GM23338 (cell line): ENCODE data around the gene PIKFYVE. TPM values are rescaled to one million over a fixed set of nuclear protein-coding genes. Genes with fewer than 3 reads are reported as not detected.

Experiments
- ATAC-seq: fragments of 200-7000 bp; cut with Tn5 transposase; 3 replicates; pipeline ENCODE4 v1.9.1; 2020
- DNase-seq: peaks from one replicate; pipeline ENCODE4 v3.0.0-alpha.2; 2015; ENCODE audit warnings: low spot score
- H2AFZ ChIP-seq: fragments of 200-600 bp; sonication (generic); 2 replicates; pipeline ENCODE4 v1.8.0; 2016; ENCODE audit warnings: antibody characterized with exemption, mild to moderate bottlenecking, moderate library complexity
- H3F3A ChIP-seq: fragments of 200-600 bp; sonication (generic); replicated peaks from 2 replicates; pipeline ENCODE4 v1.8.0; 2017; ENCODE audit warnings: antibody characterized with exemption, mixed run types, low read depth
- H3K27ac ChIP-seq: fragments of 200-600 bp; sonication (generic); 2 replicates; pipeline ENCODE4 v1.6.1; 2016; ENCODE audit warnings: low read depth
- H3K27me3 ChIP-seq: fragments of 200-600 bp; sonication (generic); 2 replicates; pipeline ENCODE4 v1.8.0; 2016; ENCODE audit warnings: mild to moderate bottlenecking, mixed run types, moderate library complexity; ENCODE audit not compliant: insufficient read depth
- H3K36me3 ChIP-seq: fragments of 200-600 bp; sonication (generic); 2 replicates; pipeline ENCODE4 v1.8.0; 2016; ENCODE audit warnings: mild to moderate bottlenecking; ENCODE audit not compliant: insufficient read depth
- H3K4me1 ChIP-seq: fragments of 200-600 bp; sonication (generic); 2 replicates; pipeline ENCODE4 v1.8.0; 2016; ENCODE audit warnings: mild to moderate bottlenecking, moderate library complexity; ENCODE audit not compliant: insufficient read depth
- H3K4me2 ChIP-seq: fragments of 200-600 bp; sonication (generic); 2 replicates; pipeline ENCODE4 v1.7.1; 2017; ENCODE audit warnings: mixed run types
- H3K4me3 ChIP-seq: fragments of 200-600 bp; sonication (generic); 2 replicates; pipeline ENCODE4 v1.6.1; 2016; ENCODE audit warnings: mixed run types
- H3K79me2 ChIP-seq: fragments of 200-600 bp; sonication (generic); replicated peaks from 2 replicates; pipeline ENCODE4 v1.8.0; 2017; ENCODE audit warnings: mild to moderate bottlenecking; ENCODE audit not compliant: insufficient read depth
- H3K9me2 ChIP-seq: fragments of 200-600 bp; sonication (generic); 2 replicates; pipeline ENCODE4 v1.8.0; 2017; ENCODE audit not compliant: insufficient read depth
- H4K20me1 ChIP-seq: fragments of 200-600 bp; sonication (generic); replicated peaks from 2 replicates; pipeline ENCODE4 v1.8.0; 2017; ENCODE audit warnings: mild to moderate bottlenecking; ENCODE audit not compliant: insufficient read depth
- H3K27ac Mint-ChIP-seq: 2 replicates; pipeline ENCODE4 v1.8.0; 2020; ENCODE audit warnings: inconsistent platforms, mild to moderate bottlenecking, moderate library complexity, mixed read lengths
- H3K27me3 Mint-ChIP-seq: 3 replicates; pipeline ENCODE4 v1.8.0; 2022; ENCODE audit warnings: low read depth, mild to moderate bottlenecking, moderate library complexity, mixed read lengths, inconsistent platforms; ENCODE audit not compliant: insufficient read depth, poor library complexity
- H3K36me3 Mint-ChIP-seq: 3 replicates; pipeline ENCODE4 v1.8.0; 2021; ENCODE audit warnings: low read depth, mild to moderate bottlenecking, inconsistent platforms, moderate library complexity, mixed read lengths
- H3K4me1 Mint-ChIP-seq: 3 replicates; pipeline ENCODE4 v1.8.0; 2020; ENCODE audit warnings: mild to moderate bottlenecking, inconsistent platforms, mixed read lengths
- H3K4me3 Mint-ChIP-seq: 3 replicates; pipeline ENCODE4 v1.8.0; 2021; ENCODE audit warnings: moderate library complexity, mild to moderate bottlenecking, inconsistent platforms, mixed read lengths
- H3K9me3 Mint-ChIP-seq: 3 replicates; pipeline ENCODE4 v1.8.0; 2020; ENCODE audit warnings: moderate library complexity, mild to moderate bottlenecking, inconsistent platforms, mixed read lengths
- CREB1 ChIP-seq: fragments of 250-450 bp; sonication (Bioruptor Pico); IDR thresholded peaks from 2 replicates; pipeline ENCODE4 v1.5.0; 2020; ENCODE audit warnings: low read depth, mild to moderate bottlenecking, moderate library complexity
- CTCF ChIP-seq, 2 experiments: fragments of 200-600 bp in 1 of 2; sonication (generic) in 1 of 2; conservative IDR thresholded peaks; 2 replicates each; pipeline versions ENCODE4 v1.5.1 to v1.6.1; 2016 to 2017; ENCODE audit warnings: antibody characterized with exemption in 2 of 2, low read depth in 2 of 2, mild to moderate bottlenecking in 2 of 2, moderate library complexity in 1 of 2
- EZH2 ChIP-seq: fragments of 200-600 bp; sonication (generic); IDR thresholded peaks from one replicate; pipeline ENCODE4 v1.8.0; 2017; ENCODE audit warnings: antibody characterized with exemption, mild to moderate bottlenecking, low read depth; ENCODE audit not compliant: unreplicated experiment
- EZH2phosphoT487 ChIP-seq: fragments of 200-600 bp; sonication (generic); IDR thresholded peaks from one replicate; pipeline ENCODE4 v1.8.1; 2018; ENCODE audit warnings: antibody characterized with exemption; ENCODE audit not compliant: unreplicated experiment
- JUNB ChIP-seq: IDR thresholded peaks from one replicate; pipeline ENCODE4 v1.6.1; 2016; ENCODE audit warnings: antibody characterized with exemption; ENCODE audit not compliant: unreplicated experiment
- NANOG ChIP-seq: IDR thresholded peaks from 2 replicates; pipeline ENCODE4 v1.6.1; 2016; ENCODE audit warnings: antibody characterized with exemption, borderline replicate concordance
- POLR2AphosphoS5 ChIP-seq: IDR thresholded peaks from 2 replicates; pipeline ENCODE4 v1.6.1; 2016; ENCODE audit warnings: antibody characterized with exemption, low read depth
- REST ChIP-seq: IDR thresholded peaks from one replicate; pipeline ENCODE4 v1.6.1; 2018; ENCODE audit warnings: antibody characterized with exemption; ENCODE audit not compliant: unreplicated experiment
- STAT1 ChIP-seq: IDR thresholded peaks from one replicate; pipeline ENCODE4 v1.6.1; 2016; ENCODE audit warnings: antibody characterized with exemption; ENCODE audit not compliant: unreplicated experiment
- ZNF114 ChIP-seq: fragments of 250-450 bp; sonication (Bioruptor Pico); IDR thresholded peaks from 2 replicates; pipeline ENCODE4 v1.5.0; 2020; ENCODE audit warnings: mild to moderate bottlenecking, moderate library complexity
- ZNF331 ChIP-seq: fragments of 250-450 bp; sonication (Bioruptor Pico); IDR thresholded peaks from 2 replicates; pipeline ENCODE4 v1.5.0; 2020; ENCODE audit warnings: low read depth, mild to moderate bottlenecking, moderate library complexity
- polyA plus RNA-seq: library from polyadenylated mRNA; unstranded; fragments of >200 nt; fragmentation: Nextera tagmentation; extraction: Ambion mirVana; gene quantifications from 2 replicates; pipeline ENCODE4 v1.2.1, GENCODE V29; 2016
- total RNA-seq: library from RNA; depleted of rRNA; stranded (reverse); fragments of >200 nt; shearing (Covaris generic); gene quantifications from 2 replicates; pipeline ENCODE4 v1.2.3, GENCODE V29; 2014
- TF ChIP-seq, protein P1 (sequence below): IDR thresholded peaks from 2 replicates; pipeline ENCODE4 v1.6.1; 2016; ENCODE audit warnings: antibody characterized with exemption
- TF ChIP-seq, protein P2 (sequence below): fragments of 250-450 bp; sonication (Bioruptor Pico); IDR thresholded peaks from 2 replicates; pipeline ENCODE4 v1.5.0; 2020; ENCODE audit warnings: mild to moderate bottlenecking, moderate library complexity

Gene PIKFYVE
- total and polyA plus RNA-seq, 2 experiments from 2014 or later: 15.1 to 48.0 TPM

DNA sequence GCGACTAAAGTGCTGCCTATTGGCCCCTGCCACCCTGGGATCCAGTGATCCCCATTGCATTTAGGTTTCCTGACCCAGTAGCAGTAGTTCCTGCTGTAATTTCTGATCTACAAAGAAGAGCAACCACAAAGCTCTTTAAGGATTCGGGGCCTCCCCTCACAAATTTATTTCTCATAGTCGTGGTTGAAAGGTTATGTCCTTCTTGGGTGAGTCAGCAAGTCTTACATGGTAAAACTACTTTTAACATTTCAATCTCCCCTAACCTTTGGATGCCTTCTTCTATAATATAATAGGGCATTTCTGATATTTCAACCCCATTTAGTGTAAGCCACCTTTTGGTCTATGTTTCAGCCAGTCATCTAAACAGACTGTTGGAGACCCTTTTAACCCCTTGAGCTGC, 14.9 kb downstream of the PIKFYVE start:
- H3K4me3 Mint-ChIP-seq: no peak overlapping the region
- Histone ChIP-seq H3K79me2 (peaks cover 40% of the 10 kb centered on the region), H3F3A (no peaks in the 10 kb centered on the region), H3K9me2 (no peaks in the 10 kb centered on the region), H3K4me1 (no peaks in the 10 kb centered on the region), H3K4me3 (no peak overlapping the region), H3K27ac (no peak overlapping the region), H3K27me3 (no peaks in the 10 kb centered on the region), H3K4me2 (no peak overlapping the region), H2AFZ (no peak overlapping the region), H4K20me1 (peaks cover 16% of the 10 kb centered on the region), H3K36me3 (peaks cover 63% of the 10 kb centered on the region)
- no peak overlapping the region; the same call in 1 of the 2 replicates for H3K27ac Mint-ChIP-seq
- H3K36me3 Mint-ChIP-seq: peaks cover 73% of the 10 kb centered on the region
- ATAC-seq: no peak
- DNase-seq: no peak
- TF ChIP-seq, protein P1, sequence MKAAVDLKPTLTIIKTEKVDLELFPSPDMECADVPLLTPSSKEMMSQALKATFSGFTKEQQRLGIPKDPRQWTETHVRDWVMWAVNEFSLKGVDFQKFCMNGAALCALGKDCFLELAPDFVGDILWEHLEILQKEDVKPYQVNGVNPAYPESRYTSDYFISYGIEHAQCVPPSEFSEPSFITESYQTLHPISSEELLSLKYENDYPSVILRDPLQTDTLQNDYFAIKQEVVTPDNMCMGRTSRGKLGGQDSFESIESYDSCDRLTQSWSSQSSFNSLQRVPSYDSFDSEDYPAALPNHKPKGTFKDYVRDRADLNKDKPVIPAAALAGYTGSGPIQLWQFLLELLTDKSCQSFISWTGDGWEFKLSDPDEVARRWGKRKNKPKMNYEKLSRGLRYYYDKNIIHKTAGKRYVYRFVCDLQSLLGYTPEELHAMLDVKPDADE: no peak
- TF ChIP-seq STAT1 (no peak), JUNB (no peak), EZH2phosphoT487 (no peak), NANOG (no peak), ZNF114 (CRISPR knock-in tag) (no peak), ZNF331 (CRISPR knock-in tag) (no peak), EZH2 (no peak), POLR2AphosphoS5 (no peak), REST (no peak), CREB1 (CRISPR knock-in tag) (no peak), CTCF (conservative IDR thresholded peaks at IDR 0.05; ENCODE audit: low read depth in 2 of 2) (no peak)
- TF ChIP-seq, protein P2, sequence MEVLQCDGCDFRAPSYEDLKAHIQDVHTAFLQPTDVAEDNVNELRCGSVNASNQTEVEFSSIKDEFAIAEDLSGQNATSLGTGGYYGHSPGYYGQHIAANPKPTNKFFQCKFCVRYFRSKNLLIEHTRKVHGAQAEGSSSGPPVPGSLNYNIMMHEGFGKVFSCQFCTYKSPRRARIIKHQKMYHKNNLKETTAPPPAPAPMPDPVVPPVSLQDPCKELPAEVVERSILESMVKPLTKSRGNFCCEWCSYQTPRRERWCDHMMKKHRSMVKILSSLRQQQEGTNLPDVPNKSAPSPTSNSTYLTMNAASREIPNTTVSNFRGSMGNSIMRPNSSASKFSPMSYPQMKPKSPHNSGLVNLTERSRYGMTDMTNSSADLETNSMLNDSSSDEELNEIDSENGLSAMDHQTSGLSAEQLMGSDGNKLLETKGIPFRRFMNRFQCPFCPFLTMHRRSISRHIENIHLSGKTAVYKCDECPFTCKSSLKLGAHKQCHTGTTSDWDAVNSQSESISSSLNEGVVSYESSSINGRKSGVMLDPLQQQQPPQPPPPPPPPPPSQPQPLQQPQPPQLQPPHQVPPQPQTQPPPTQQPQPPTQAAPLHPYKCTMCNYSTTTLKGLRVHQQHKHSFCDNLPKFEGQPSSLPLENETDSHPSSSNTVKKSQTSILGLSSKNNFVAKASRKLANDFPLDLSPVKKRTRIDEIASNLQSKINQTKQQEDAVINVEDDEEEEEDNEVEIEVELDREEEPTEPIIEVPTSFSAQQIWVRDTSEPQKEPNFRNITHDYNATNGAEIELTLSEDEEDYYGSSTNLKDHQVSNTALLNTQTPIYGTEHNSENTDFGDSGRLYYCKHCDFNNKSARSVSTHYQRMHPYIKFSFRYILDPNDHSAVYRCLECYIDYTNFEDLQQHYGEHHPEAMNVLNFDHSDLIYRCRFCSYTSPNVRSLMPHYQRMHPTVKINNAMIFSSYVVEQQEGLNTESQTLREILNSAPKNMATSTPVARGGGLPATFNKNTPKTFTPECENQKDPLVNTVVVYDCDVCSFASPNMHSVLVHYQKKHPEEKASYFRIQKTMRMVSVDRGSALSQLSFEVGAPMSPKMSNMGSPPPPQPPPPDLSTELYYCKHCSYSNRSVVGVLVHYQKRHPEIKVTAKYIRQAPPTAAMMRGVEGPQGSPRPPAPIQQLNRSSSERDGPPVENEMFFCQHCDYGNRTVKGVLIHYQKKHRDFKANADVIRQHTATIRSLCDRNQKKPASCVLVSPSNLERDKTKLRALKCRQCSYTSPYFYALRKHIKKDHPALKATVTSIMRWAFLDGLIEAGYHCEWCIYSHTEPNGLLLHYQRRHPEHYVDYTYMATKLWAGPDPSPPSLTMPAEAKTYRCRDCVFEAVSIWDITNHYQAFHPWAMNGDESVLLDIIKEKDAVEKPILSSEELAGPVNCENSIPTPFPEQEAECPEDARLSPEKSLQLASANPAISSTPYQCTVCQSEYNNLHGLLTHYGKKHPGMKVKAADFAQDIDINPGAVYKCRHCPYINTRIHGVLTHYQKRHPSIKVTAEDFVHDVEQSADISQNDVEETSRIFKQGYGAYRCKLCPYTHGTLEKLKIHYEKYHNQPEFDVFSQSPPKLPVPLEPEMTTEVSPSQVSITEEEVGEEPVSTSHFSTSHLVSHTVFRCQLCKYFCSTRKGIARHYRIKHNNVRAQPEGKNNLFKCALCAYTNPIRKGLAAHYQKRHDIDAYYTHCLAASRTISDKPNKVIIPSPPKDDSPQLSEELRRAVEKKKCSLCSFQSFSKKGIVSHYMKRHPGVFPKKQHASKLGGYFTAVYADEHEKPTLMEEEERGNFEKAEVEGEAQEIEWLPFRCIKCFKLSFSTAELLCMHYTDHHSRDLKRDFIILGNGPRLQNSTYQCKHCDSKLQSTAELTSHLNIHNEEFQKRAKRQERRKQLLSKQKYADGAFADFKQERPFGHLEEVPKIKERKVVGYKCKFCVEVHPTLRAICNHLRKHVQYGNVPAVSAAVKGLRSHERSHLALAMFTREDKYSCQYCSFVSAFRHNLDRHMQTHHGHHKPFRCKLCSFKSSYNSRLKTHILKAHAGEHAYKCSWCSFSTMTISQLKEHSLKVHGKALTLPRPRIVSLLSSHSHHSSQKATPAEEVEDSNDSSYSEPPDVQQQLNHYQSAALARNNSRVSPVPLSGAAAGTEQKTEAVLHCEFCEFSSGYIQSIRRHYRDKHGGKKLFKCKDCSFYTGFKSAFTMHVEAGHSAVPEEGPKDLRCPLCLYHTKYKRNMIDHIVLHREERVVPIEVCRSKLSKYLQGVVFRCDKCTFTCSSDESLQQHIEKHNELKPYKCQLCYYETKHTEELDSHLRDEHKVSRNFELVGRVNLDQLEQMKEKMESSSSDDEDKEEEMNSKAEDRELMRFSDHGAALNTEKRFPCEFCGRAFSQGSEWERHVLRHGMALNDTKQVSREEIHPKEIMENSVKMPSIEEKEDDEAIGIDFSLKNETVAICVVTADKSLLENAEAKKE (CRISPR knock-in tag): no peak
- no peaks in the 10 kb centered on the region for H3K4me1 Mint-ChIP-seq
- H3K27me3 Mint-ChIP-seq: no peaks in the 10 kb centered on the region
- H3K9me3 Mint-ChIP-seq: no peaks in the 10 kb centered on the region
